Endothelial cell of umbilical vein (primary cell): ENCODE results near the gene PRDM16. TPM values are rescaled to one million over a fixed set of nuclear protein-coding genes. Genes with fewer than 3 reads are reported as not detected.

Experiments used
- BruUV-seq: library from RNA; stranded (reverse); fragments of 400-500 nt; replicated peaks from 2 replicates; lab custom pipeline; 2021; lab: Mats Ljungman, UMichigan
- CTCF ChIA-PET: fragments of 300-600, 350-600 bp; sonication (Branson Sonifier 250); formaldehyde crosslinking; loops from one replicate; lab custom pipeline; 2021; ENCODE audit warnings: antibody characterized with exemption, inconsistent platforms; lab: Charles Lee
- POLR2A ChIA-PET: fragments of 300-600, 350-600 bp; sonication (Branson Sonifier 250); formaldehyde crosslinking; loops from one replicate; lab custom pipeline; 2021; ENCODE audit warnings: antibody characterized with exemption, inconsistent platforms; lab: Charles Lee
- DNase-seq: peaks from one replicate; pipeline ENCODE4 v3.0.0-alpha.2; 2011; ENCODE audit warnings: low read depth, low spot score
- FAIRE-seq: peaks from 2 replicates; lab custom pipeline; 2011; peaks lifted over from hg19 to GRCh38; lab: Jason Lieb, UNC
- H2AFZ ChIP-seq: 2 replicates; pipeline ENCODE4 v1.6.0; 2012; ENCODE audit warnings: low read depth, low read length, control low read depth, inconsistent platforms
- H3K27ac ChIP-seq: 2 replicates; pipeline ENCODE4 v1.5.1; 2011; ENCODE audit warnings: low read depth, mild to moderate bottlenecking, control low read depth, low read length, moderate library complexity; ENCODE audit not compliant: insufficient read depth
- H3K27me3 ChIP-seq, 2 experiments: 2 replicates each; pipeline versions ENCODE4 v1.6.0 to v1.6.1; 2011; ENCODE audit warnings: low read length in 2 of 2, mixed read lengths in 1 of 2; ENCODE audit not compliant: control insufficient read depth in 2 of 2, insufficient read depth in 2 of 2
- H3K36me3 ChIP-seq, 2 experiments: 2 replicates in 1 of 2; 3 replicates in 1 of 2; pipeline ENCODE4 v1.5.1; 2011; ENCODE audit warnings: low read length in 2 of 2, mild to moderate bottlenecking in 1 of 2, moderate library complexity in 1 of 2; ENCODE audit not compliant: control insufficient read depth in 2 of 2, insufficient read depth in 2 of 2; ENCODE audit errors: extremely low read depth in 1 of 2
- H3K4me1 ChIP-seq: 3 replicates; pipeline ENCODE4 v1.5.1; 2011; ENCODE audit warnings: mild to moderate bottlenecking, low read length; ENCODE audit not compliant: control insufficient read depth, insufficient read depth; ENCODE audit errors: extremely low read depth
- H3K4me2 ChIP-seq: 2 replicates; pipeline ENCODE4 v1.6.1; 2011; ENCODE audit warnings: low read length, control low read depth, mixed read lengths; ENCODE audit not compliant: insufficient read depth
- H3K4me3 ChIP-seq, 3 experiments: fragments of 200-600 bp in 1 of 3; sonication (generic), shearing (Covaris generic) in 1 of 3; replicated peaks in 1 of 3; 2 replicates each; pipeline ENCODE4 v1.5.1; 2011 to 2016; ENCODE audit warnings: control low read depth in 3 of 3, low read length in 3 of 3, mild to moderate bottlenecking in 2 of 3, inconsistent platforms in 1 of 3, low read depth in 1 of 3, moderate library complexity in 1 of 3; ENCODE audit not compliant: insufficient read depth in 1 of 3
- H3K79me2 ChIP-seq: 2 replicates; pipeline ENCODE4 v1.6.0; 2012; ENCODE audit warnings: low read length, inconsistent platforms; ENCODE audit not compliant: control insufficient read depth, insufficient read depth
- H3K9ac ChIP-seq: replicated peaks from 2 replicates; pipeline ENCODE3; 2011; ENCODE audit warnings: low read length, control low read depth; ENCODE audit not compliant: insufficient read depth; ENCODE audit errors: extremely low read depth
- H3K9me1 ChIP-seq: replicated peaks from 3 replicates; pipeline ENCODE4 v1.6.0; 2011; ENCODE audit warnings: mild to moderate bottlenecking, low read length; ENCODE audit not compliant: control insufficient read depth, insufficient read depth; ENCODE audit errors: extremely low read depth
- H3K9me3 ChIP-seq: replicated peaks from 2 replicates; pipeline ENCODE4 v1.5.1; 2012; ENCODE audit warnings: low read length, inconsistent platforms; ENCODE audit not compliant: control insufficient read depth, insufficient read depth
- H4K20me1 ChIP-seq: replicated peaks from 2 replicates; pipeline ENCODE3; 2011; ENCODE audit warnings: mild to moderate bottlenecking, low read length; ENCODE audit not compliant: control insufficient read depth, insufficient read depth; ENCODE audit errors: extremely low read depth
- CTCF ChIP-seq, 2 donors: IDR thresholded peaks; 1 replicate in 1 of 2; 2 replicates in 1 of 2; pipeline ENCODE4 v1.5.1; 2011; ENCODE audit warnings: low read length in 2 of 2, mild to moderate bottlenecking in 2 of 2, moderate library complexity in 2 of 2, control low read depth in 1 of 2, inconsistent platforms in 1 of 2, low read depth in 1 of 2; ENCODE audit not compliant: insufficient read depth in 1 of 2; ENCODE audit errors: extremely low read depth in 1 of 2
- EZH2 ChIP-seq: IDR thresholded peaks from 2 replicates; pipeline ENCODE4 v1.6.1; 2012; ENCODE audit warnings: borderline replicate concordance, low read depth, mild to moderate bottlenecking, moderate library complexity, low read length, inconsistent platforms; ENCODE audit not compliant: severe bottlenecking
- FOS ChIP-seq: IDR thresholded peaks from 2 replicates; pipeline ENCODE4 v1.6.1; 2011; ENCODE audit warnings: mild to moderate bottlenecking, low read length, moderate library complexity, borderline replicate concordance; ENCODE audit not compliant: insufficient read depth
- GATA2 ChIP-seq: IDR thresholded peaks from 2 replicates; pipeline ENCODE4 v1.7.0; 2011; ENCODE audit warnings: low read depth, mild to moderate bottlenecking, moderate library complexity, mixed read lengths, low read length; ENCODE audit not compliant: insufficient read length, insufficient read depth
- JUN ChIP-seq: IDR thresholded peaks from 2 replicates; pipeline ENCODE4 v1.6.1; 2011; ENCODE audit warnings: borderline replicate concordance, low read depth; ENCODE audit not compliant: insufficient read length, insufficient read depth
- MAX ChIP-seq: IDR thresholded peaks from 2 replicates; pipeline ENCODE4 v1.6.1; 2011; ENCODE audit not compliant: insufficient read depth, insufficient read length
- MYC ChIP-seq: IDR thresholded peaks from one replicate; pipeline ENCODE4 v1.6.1; 2011; ENCODE audit warnings: mild to moderate bottlenecking, low read depth, low read length
- POLR2A ChIP-seq: IDR thresholded peaks from 2 replicates; pipeline ENCODE4 v1.6.1; 2012; ENCODE audit warnings: low read depth, mild to moderate bottlenecking, control low read depth, low read length
- POLR2AphosphoS5 ChIP-seq: IDR thresholded peaks from 2 replicates; pipeline ENCODE4 v1.6.1; 2012; ENCODE audit warnings: low read depth, mild to moderate bottlenecking, control low read depth, low read length, moderate library complexity; ENCODE audit not compliant: insufficient read depth
- dilution Hi-C: fragments of 300-500 bp; cut with MboI; formaldehyde crosslinking; loops from one replicate; pipeline ENCODE4 v1.15.0; 2019; ENCODE audit warnings: low sequenced_read_pairs; ENCODE audit not compliant: extremely low pct_ligation_motif_present
- intact Hi-C: fragments of 100-400 bp; cut with micrococcal nuclease; formaldehyde crosslinking; loops from one replicate; pipeline ENCODE4 v1.10.0; 2022
- polyA plus RNA-seq, 4 experiments: library from polyadenylated mRNA; depleted of rRNA in 3 of 4; stranded (reverse) in 3 of 4; unstranded in 1 of 4; fragments of >200 nt; gene quantifications; 2 replicates each; pipeline versions ENCODE4 v1.2.1 to v1.2.3, GENCODE V29; 2011 to 2012; ENCODE audit warnings: missing spikeins in 1 of 4
- total RNA-seq: library from RNA; stranded (reverse); gene quantifications from 2 replicates; pipeline ENCODE4 v1.2.3, GENCODE V29; 2021

The PRDM16 gene
- total and polyA plus RNA-seq, 2 donors (not counting 3 experiments of a cell fraction or from before 2014, with no cell fraction given) = not detected

- no TSS peak for BruUV-seq
- no peak overlapping the region for H3K4me2 ChIP-seq
- H3K9me3 ChIP-seq = no peaks in the 10 kb centered on the region
- ChIA-PET CTCF (no interaction called here), POLR2A (no interaction called here)
- H3K4me3 ChIP-seq = no peak overlapping the region
- no peaks in the 10 kb centered on the region for H3K79me2 ChIP-seq
- intact Hi-C loops (no loop called here), dilution Hi-C loops (no loop called here)
- no peaks in the 10 kb centered on the region for H3K36me3 ChIP-seq
- TF ChIP-seq JUN (no peak), FOS (no peak), MYC (no peak), POLR2AphosphoS5 (no peak), CTCF (IDR thresholded peaks at IDR 0.05; ENCODE audit: extremely low read depth in 1 of 2, insufficient read depth in 1 of 2, low read depth in 1 of 2, low read length in 2 of 2) (no peak), GATA2 (no peak), POLR2A (no peak), EZH2 (no peak), MAX (no peak)
- H3K9ac ChIP-seq = no peak overlapping the region
- no peaks in the 10 kb centered on the region for H3K4me1 ChIP-seq
- DNase-seq = no peak
- no peak overlapping the region for H3K27ac ChIP-seq
- H3K27me3 ChIP-seq = peaks cover 8 to 13% of the 10 kb centered on the region in 2 experiments
- no peak overlapping the region for H2AFZ ChIP-seq
- no peaks in the 10 kb centered on the region for H4K20me1 ChIP-seq
- H3K9me1 ChIP-seq = no peaks in the 10 kb centered on the region
- no peak for FAIRE-seq
Observed at GRCh38 chr1:3058263-3059030, 10.6 kb upstream of the PRDM16 start.
